22Rv1 (cell line): ENCODE results near the gene CTSH.

Experiments used
- H3K27ac ChIP-seq: fragments of 450-650 bp; 2 replicates; pipeline ENCODE4 v1.5.1; 2017
- ZFX ChIP-seq: fragments of 450-650 bp; IDR thresholded peaks from 2 replicates; pipeline ENCODE4 v1.6.1; 2017; ENCODE audit warnings: antibody characterized with exemption, borderline replicate concordance
- TF ChIP-seq, protein P1 (sequence below): fragments of 450-650 bp; IDR thresholded peaks from 2 replicates; pipeline ENCODE4 v1.5.1; 2017; ENCODE audit warnings: mild to moderate bottlenecking

CTSH gene

DNA sequence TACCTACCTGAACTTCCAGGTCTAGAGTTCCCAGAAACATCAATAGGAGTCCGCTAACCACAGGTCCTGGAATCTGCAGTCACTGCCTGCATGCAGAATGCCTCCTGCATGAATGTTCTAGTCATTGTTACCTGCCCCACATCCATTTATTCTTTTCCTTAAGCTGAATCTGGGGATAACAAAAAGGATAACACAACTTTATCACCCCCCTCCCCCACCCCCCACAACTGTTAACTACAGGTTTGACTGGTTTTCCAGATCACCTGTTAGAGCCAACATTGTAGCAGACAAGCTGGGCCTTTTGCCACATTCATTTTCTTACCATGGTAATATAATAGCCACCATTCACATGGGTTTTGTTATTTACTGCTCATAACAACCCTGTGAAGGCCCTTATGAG, 4.6 kb upstream of the CTSH start:
- TF ChIP-seq, protein P1, sequence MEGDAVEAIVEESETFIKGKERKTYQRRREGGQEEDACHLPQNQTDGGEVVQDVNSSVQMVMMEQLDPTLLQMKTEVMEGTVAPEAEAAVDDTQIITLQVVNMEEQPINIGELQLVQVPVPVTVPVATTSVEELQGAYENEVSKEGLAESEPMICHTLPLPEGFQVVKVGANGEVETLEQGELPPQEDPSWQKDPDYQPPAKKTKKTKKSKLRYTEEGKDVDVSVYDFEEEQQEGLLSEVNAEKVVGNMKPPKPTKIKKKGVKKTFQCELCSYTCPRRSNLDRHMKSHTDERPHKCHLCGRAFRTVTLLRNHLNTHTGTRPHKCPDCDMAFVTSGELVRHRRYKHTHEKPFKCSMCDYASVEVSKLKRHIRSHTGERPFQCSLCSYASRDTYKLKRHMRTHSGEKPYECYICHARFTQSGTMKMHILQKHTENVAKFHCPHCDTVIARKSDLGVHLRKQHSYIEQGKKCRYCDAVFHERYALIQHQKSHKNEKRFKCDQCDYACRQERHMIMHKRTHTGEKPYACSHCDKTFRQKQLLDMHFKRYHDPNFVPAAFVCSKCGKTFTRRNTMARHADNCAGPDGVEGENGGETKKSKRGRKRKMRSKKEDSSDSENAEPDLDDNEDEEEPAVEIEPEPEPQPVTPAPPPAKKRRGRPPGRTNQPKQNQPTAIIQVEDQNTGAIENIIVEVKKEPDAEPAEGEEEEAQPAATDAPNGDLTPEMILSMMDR, result no peak
- no peak for TF ChIP-seq ZFX
- peak overlapping the region; percentile 72 for H3K27ac ChIP-seq

DNA sequence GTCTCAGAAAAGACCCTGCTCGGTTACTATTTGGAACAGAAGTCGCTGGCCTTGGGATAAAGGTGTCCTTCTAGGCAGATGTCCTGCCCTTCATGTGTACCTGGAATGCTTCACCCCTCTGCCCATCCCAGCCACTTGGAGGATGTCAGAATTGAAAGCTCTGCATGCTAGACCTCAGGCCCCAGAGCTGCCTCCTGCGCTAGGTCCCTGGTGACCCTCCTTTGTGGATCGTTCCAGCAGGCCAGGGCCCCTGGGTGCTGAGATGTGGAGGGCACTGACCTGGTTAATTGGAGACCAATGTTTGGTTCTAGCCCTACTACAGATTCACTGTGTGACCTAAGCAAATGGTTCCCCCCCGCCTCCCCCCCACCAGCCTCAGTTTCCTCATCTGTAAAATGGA, 2.7 kb upstream of the CTSH start:
- no peak for TF ChIP-seq ZFX
- TF ChIP-seq, protein P1, result no peak
- H3K27ac ChIP-seq, result no peak overlapping the region

DNA sequence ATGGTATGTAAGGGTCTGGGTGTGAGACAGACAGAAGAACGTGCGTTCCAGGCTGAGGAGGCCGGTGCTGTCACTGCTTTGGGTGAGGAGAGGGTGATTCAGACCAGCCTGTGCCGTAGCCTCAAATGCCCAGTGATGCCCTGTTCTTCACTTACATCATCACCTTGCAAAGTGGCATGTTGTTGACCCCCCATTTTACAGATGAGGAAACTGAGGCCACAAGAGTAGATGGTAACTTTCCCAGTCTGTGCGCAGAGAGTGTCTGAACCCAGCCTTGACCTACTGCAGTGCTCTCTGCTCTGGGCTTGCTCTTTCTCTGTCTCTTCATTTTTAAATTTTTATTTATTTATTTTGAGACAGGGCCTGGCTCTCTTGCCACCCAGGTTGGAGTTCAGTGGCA, 1.6 kb upstream of the CTSH start:
- TF ChIP-seq, protein P1, result no peak
- no peak for TF ChIP-seq ZFX
- H3K27ac ChIP-seq, result no peak overlapping the region

DNA sequence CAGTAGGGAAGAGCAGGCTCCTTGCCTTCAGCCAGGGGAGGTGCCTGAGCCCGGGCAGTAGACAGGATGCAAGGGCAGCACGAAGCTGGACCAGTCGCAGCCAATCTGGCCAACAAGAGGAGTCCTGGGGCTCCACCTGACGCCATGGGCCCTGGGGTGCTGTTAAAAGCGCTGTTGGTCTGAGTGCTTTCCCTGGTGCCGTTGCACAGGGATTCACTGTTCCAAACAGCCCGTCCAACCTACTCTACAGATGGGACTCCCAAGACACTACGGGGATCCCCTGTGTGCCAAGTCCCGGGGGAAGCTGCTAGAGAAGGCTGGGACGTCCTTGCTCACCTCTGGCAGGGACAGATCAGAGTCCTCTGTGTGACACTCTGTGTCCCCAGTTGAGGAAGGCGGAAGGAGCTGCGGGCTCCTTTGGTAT, 632 bp downstream of the CTSH start:
- TF ChIP-seq, protein P1, result no peak
- TF ChIP-seq ZFX, result no peak
- H3K27ac ChIP-seq, result no peak overlapping the region

DNA sequence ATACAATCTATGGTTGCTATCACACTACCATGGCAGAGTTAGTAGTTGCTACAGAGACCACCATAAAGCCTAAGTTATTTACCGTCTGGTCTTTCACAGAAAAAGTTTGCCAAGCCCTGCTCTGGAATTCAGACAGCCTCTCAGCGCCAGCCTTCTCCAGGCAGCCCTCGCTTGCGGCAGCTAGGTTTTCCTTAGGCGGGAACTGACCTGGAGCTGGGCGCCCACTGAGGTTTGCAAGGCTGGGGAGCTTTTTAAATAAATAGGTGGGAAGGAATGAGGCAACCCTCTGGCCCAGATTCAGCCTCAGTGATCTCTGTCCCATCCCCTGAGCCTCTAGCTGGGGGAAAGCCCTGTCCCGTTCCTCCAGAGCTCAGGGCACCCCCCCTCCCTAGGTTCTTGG, 1.2 kb downstream of the CTSH start:
- no peak overlapping the region for H3K27ac ChIP-seq
- TF ChIP-seq, protein P1, result no peak
- no peak for TF ChIP-seq ZFX

DNA sequence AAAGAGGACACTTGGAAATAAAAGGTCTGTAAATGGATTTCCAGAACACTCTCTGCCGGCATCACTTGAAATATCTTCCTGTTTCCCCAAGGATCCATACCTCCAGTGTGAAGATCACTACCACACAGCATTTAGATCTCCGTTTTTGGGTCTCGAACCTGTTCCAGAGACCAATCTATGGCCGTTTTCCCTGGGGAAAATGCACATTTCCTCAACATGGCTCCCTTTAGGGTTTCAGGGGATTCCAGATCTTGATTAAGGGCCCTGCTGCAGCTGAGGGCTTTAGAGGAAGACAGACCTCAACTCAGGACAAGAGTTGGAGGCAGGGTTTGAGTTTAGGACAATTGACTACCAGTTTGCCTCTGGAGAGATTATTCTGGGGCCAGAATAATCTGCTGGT, 2.1 kb downstream of the CTSH start:
- H3K27ac ChIP-seq, result no peak overlapping the region
- TF ChIP-seq, protein P1, result no peak
- no peak for TF ChIP-seq ZFX

DNA sequence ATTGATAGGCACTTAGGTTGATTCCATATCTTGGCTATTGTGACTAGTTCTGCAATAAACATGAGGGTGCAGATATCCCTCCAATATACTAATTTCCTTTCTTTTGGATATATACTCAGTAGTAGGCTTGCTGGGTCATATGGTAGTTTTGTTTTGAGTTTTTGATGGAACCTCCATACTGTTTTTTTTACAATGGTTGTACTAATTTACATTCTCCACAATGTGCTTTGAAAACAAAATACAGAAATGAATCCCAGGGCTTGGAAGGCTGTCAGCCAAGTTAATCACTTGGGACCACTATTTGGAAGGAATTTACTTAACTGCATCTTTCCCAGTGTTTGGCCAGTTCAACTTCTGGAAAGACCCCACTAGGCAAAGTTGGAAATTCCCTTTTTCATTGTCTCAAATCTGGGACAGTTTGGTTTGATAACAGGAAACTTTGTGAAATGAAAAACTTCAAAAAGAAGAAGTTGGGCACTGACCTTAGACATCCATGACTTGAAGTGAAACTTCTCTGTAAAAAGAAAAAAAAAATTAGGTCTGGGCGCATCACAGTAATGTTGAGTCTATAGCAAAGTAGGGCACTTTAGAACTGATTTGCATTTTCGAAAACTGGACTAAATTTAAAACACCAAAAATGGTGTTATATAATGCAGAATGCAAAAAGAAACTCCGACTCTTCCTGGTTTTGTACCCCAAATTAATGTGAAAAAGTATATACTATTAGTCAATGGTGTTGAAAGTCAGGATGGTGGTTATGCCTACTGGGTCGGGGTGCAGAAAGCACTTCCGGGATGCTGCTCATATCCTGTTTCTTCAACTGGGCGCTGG, 6.0 kb downstream of the CTSH start:
- TF ChIP-seq, protein P1, result no peak
- no peak for TF ChIP-seq ZFX
- no peak overlapping the region for H3K27ac ChIP-seq
